A549 treated with CORT108297 at 1 μM for 4 hours (cell line): ENCODE results near the gene ARID5A. TPM values are rescaled to one million over a fixed set of nuclear protein-coding genes. Genes with fewer than 3 reads are reported as not detected.

ENCODE experiments used
- total RNA-seq: library from RNA; stranded (reverse); fragments of 200-300 nt; extraction: Qiagen RNA extraction; gene quantifications from 5 replicates; pipeline ENCODE4 v1.2.3, GENCODE V29; 2022

Gene ARID5A
- total RNA-seq = 6.1 to 9.3 TPM (median 8.3 TPM) in 5 replicates

DNA sequence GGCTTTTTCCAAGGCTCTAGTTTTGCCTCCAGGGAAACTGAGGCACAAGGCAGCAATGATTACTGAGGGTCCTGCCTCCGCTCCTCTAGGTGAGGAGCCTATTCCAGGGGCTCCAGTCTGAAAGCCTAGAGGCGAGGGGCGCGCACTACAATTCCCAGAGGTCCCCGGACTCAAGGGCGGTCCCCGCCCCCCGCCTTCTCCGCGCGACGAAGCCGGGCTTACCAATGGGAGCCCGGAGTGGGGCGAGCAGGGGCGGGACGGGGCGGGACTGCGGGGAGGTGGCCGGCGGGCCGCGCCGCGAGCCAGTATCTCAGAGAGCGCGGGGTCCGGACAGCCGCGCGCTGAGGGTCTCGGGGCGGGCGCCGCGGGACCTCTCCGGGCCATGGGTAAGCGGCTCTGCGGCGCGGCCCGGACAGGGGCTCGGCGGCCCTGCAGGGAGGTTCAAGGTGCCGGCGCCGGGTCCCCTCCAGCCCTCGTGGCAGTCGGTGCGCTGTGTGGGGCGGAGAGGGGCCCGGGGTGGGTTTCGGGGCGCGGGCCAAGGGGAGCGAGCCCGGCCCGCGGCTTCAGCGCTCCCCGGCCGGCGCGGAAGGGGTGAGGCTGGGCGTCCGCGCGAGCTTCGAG is at the start of gene ARID5A:
ARID5A (plus strand) TSS at position 308 of the 621 bp plus-strand sequence; CDS start at position 383, 75 bp downstream.

DNA sequence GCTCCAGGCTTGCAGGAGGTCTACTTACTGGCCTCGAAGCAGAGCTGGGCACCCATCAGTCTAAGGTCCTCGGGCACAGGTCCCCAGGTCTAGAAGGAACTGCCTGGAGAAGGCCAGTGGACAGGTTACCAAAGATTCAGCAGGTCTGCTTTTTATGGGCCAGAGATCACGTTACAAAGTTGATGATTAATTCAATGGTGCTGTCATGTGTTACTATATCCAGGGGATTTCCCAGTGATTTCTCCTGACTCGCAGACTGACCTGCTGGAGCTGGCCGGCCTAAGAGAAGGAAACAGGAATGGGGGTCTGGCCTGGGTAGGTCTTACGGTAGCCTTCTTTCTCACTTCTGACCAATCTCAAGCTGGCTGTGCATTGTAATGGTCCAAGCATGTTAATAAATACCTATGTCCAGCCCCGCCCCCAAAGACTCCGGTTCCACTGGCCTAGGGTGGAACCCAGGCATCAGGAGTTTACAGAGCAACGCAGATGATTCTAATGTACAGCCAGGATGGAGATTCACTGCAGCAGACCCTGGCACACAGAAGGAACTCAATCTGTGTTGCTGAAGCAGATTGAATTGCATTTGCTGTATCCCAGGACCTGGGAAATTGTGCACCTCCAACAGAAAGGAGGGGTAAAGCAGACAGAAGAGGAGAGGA is 31.2 kb upstream of the ARID5A start, which contains the start of gene NEURL3:
NEURL3 (minus strand) TSS at position 127 of the 659 bp plus-strand sequence; CDS start at position 56, 71 bp downstream.

Other genes with a start within 250 kb of the ARID5A start
- 121 to 126 TPM (median 124 TPM) in 5 replicates for gene SNRNP200, start 231.2 kb upstream of the ARID5A start, total RNA-seq
- gene ITPRIPL1, start 211.4 kb upstream of the ARID5A start, total RNA-seq = not detected in 5 replicates
- gene NCAPH, start 201.0 kb upstream of the ARID5A start, total RNA-seq = 44.4 to 48.7 TPM (median 46.3 TPM) in 5 replicates
- gene NEURL3, start 31.4 kb upstream of the ARID5A start, total RNA-seq = 0.96 to 2.2 TPM (median 1.4 TPM) in 5 replicates
- 28.4 to 33.8 TPM (median 29.9 TPM) in 5 replicates for gene KANSL3, start 101.6 kb downstream of the ARID5A start, total RNA-seq
- gene FER1L5, start 106.0 kb downstream of the ARID5A start, total RNA-seq = 0.01 to 0.02 TPM (median 0.01 TPM) in 3 of 5 replicates, not detected in the others
- gene LMAN2L, start 203.3 kb downstream of the ARID5A start, total RNA-seq = 23.0 to 26.0 TPM (median 23.8 TPM) in 5 replicates
- gene CNNM4, start 224.2 kb downstream of the ARID5A start, total RNA-seq = 12.3 to 16.9 TPM (median 15.4 TPM) in 5 replicates